Glutamatergic neuron (in vitro differentiated cells): ENCODE data around the gene PRRT1. TPM values are rescaled to one million over a fixed set of nuclear protein-coding genes. Genes with fewer than 3 reads are reported as not detected.
A peak's percentile ranks its signal among the peaks of the same experiment; 100 is the strongest.

Experiments used
- DNase-seq: peaks from one replicate; pipeline ENCODE4 v3.0.0; 2022
- H3K27ac Mint-ChIP-seq: one replicate; pipeline ENCODE4 v1.8.0; 2020; ENCODE audit warnings: mild to moderate bottlenecking, mixed read lengths, inconsistent platforms; ENCODE audit not compliant: unreplicated experiment
- H3K27me3 Mint-ChIP-seq: one replicate; pipeline ENCODE4 v1.8.0; 2020; ENCODE audit warnings: mild to moderate bottlenecking, moderate library complexity, mixed read lengths, inconsistent platforms; ENCODE audit not compliant: unreplicated experiment
- H3K36me3 Mint-ChIP-seq: one replicate; pipeline ENCODE4 v1.8.0; 2020; ENCODE audit warnings: mild to moderate bottlenecking, mixed read lengths, inconsistent platforms; ENCODE audit not compliant: unreplicated experiment
- H3K4me1 Mint-ChIP-seq: one replicate; pipeline ENCODE4 v1.8.0; 2020; ENCODE audit warnings: mild to moderate bottlenecking, low read depth, mixed read lengths, inconsistent platforms; ENCODE audit not compliant: unreplicated experiment
- H3K4me3 Mint-ChIP-seq: one replicate; pipeline ENCODE4 v1.8.0; 2020; ENCODE audit warnings: mild to moderate bottlenecking, mixed read lengths, inconsistent platforms; ENCODE audit not compliant: unreplicated experiment
- H3K9me3 Mint-ChIP-seq: one replicate; pipeline ENCODE4 v1.8.0; 2020; ENCODE audit warnings: mild to moderate bottlenecking, moderate library complexity, mixed read lengths, inconsistent platforms; ENCODE audit not compliant: unreplicated experiment
- total RNA-seq: library from RNA; stranded (reverse); fragmentation: NEBNext Ultra II Directional; extraction: Animal tissue kit (Norgen Biotek cat#: 25700); gene quantifications from one replicate; pipeline ENCODE4 v1.2.1, GENCODE V29; 2021; ENCODE audit not compliant: unreplicated experiment
- TF ChIP-seq, protein P1 (sequence below): fragments of 200-600 bp; sonication (generic); IDR thresholded peaks from one replicate; pipeline ENCODE4 v1.5.0; 2021; ENCODE audit not compliant: partially characterized antibody, unreplicated experiment

The PRRT1 gene
- total RNA-seq, 1 donor from 2014 or later: 5.1 TPM

DNA sequence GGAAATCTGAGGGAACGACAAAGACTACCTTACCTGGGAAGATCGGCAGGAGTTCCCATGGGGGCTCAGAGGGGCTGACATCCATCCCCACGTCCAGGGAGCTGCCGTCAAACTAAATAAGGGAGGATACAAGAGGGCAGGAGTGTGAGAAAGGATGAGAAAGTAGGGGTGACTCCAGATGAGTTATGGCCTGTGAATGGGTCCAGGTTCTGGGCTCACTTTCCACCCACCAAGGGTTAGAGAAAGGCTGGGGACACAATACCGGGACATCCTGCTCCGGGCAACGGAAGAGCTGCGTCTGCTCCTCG is 24.4 kb downstream of the PRRT1 start:
- H3K9me3 Mint-ChIP-seq: peaks cover 12% of the 10 kb centered on the region
- no peak for DNase-seq
- H3K4me1 Mint-ChIP-seq: peaks cover 15% of the 10 kb centered on the region
- peaks cover 17% of the 10 kb centered on the region for H3K27me3 Mint-ChIP-seq
- TF ChIP-seq, protein P1, sequence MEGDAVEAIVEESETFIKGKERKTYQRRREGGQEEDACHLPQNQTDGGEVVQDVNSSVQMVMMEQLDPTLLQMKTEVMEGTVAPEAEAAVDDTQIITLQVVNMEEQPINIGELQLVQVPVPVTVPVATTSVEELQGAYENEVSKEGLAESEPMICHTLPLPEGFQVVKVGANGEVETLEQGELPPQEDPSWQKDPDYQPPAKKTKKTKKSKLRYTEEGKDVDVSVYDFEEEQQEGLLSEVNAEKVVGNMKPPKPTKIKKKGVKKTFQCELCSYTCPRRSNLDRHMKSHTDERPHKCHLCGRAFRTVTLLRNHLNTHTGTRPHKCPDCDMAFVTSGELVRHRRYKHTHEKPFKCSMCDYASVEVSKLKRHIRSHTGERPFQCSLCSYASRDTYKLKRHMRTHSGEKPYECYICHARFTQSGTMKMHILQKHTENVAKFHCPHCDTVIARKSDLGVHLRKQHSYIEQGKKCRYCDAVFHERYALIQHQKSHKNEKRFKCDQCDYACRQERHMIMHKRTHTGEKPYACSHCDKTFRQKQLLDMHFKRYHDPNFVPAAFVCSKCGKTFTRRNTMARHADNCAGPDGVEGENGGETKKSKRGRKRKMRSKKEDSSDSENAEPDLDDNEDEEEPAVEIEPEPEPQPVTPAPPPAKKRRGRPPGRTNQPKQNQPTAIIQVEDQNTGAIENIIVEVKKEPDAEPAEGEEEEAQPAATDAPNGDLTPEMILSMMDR: no peak
- peak overlapping the region; percentile 83 for H3K27ac Mint-ChIP-seq
- H3K36me3 Mint-ChIP-seq: peaks cover 6% of the 10 kb centered on the region
- peak overlapping the region; percentile 98 for H3K4me3 Mint-ChIP-seq

DNA sequence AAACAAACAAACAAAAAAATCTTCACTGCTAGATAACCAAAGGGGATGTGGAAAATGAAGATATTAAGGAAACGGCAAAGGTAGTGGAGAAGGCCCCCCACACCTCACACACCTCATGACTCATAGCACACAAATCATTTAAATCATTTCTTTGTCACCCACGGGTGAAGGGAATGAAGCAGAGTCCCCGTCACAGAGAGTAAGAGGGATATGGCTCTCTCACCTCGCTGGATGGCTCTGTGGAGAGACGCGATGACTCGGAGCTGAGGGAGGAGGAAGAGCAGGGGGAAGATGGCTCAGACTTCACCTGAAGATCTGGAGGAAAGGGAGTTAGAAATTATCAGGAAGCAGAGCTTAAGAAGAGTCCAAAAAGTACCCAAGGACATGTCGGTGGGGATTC is 24.9 kb downstream of the PRRT1 start:
- Mint-ChIP-seq H3K4me3 (peak overlapping the region; percentile 98), H3K27me3 (peaks cover 17% of the 10 kb centered on the region), H3K36me3 (peaks cover 6% of the 10 kb centered on the region), H3K9me3 (peaks cover 12% of the 10 kb centered on the region), H3K27ac (peak overlapping the region; percentile 83), H3K4me1 (peaks cover 15% of the 10 kb centered on the region)
- TF ChIP-seq, protein P1: no peak
- no peak for DNase-seq

DNA sequence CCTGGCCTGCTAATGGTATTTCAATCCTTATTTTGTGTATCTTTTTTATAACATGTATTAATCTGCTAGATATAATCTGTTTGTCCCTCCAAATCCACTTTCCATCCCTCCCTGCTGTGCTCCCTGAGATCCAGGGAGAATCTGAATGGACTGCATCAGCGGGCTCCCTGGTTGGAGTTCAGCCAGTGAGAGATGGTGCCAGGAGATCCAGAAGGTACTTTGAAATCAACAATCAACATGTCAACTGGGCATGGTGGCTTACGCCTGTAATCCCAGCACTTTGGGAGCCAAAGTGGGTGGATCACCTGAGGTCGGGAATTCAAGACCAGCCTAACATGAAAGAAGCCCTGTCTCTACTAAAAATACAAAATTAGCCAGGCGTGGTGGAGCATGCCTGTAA is 28.1 kb downstream of the PRRT1 start:
- peaks cover 17% of the 10 kb centered on the region for H3K27me3 Mint-ChIP-seq
- TF ChIP-seq, protein P1: no peak
- H3K9me3 Mint-ChIP-seq: peaks cover 12% of the 10 kb centered on the region
- H3K27ac Mint-ChIP-seq: no peak overlapping the region
- no peak for DNase-seq
- peaks cover 11% of the 10 kb centered on the region for H3K4me1 Mint-ChIP-seq
- no peak overlapping the region for H3K4me3 Mint-ChIP-seq
- H3K36me3 Mint-ChIP-seq: peaks cover 11% of the 10 kb centered on the region

DNA sequence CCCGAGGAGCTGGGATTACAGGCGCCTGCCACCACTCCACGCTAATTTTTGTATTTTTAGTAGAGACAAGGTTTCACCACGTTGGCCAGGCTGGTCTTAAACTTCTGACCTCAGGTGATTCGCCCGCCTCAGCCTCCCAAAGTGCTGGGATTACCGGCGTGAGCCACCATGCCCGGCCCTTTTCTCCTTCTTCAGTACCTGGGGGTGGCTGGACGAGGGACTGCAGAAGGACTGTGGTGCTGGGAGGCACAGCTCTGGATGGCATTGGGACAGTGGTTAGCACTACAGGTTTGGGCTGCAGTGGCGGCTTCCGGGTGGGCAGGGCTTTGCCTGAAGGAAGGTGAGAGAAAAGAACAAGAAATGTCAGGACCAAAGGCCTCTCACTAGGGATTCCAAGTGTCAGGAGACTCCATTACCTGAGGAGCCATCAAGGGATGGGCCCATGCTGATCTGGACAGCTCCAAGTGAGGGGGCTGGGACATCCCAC is 31.1 kb downstream of the PRRT1 start:
- peaks cover 11% of the 10 kb centered on the region for H3K36me3 Mint-ChIP-seq
- no peak overlapping the region for H3K4me3 Mint-ChIP-seq

More for the DNA sequence above, 31.1 kb downstream of the PRRT1 start:
- DNase-seq: no peak
- peaks cover 3% of the 10 kb centered on the region for H3K9me3 Mint-ChIP-seq
- TF ChIP-seq, protein P1: no peak
- peaks cover 2% of the 10 kb centered on the region for H3K4me1 Mint-ChIP-seq
- no peak overlapping the region for H3K27ac Mint-ChIP-seq
- peaks cover 4% of the 10 kb centered on the region for H3K27me3 Mint-ChIP-seq
